Left lung (tissue), 10 donors: ENCODE data around the gene SLC22A5. TPM values are rescaled to one million over a fixed set of nuclear protein-coding genes. Genes with fewer than 3 reads are reported as not detected.
A peak's percentile ranks its signal among the peaks of the same experiment; 100 is the strongest.

Experiments used
- ATAC-seq: fragments of 200-7000 bp; cut with Tn5 transposase; one replicate; pipeline ENCODE4 v1.9.1; 2020; ENCODE audit warnings: moderate library complexity
- DNase-seq, 4 donors: peaks; one replicate each; pipeline ENCODE4 v3.0.0-alpha.2; 2013 to 2020
- H3K27ac ChIP-seq, 2 donors: fragments of 200-600 bp; sonication (generic) in 1 of 2; one replicate each; pipeline versions ENCODE4 v1.5.0 to v1.8.0; 2020 to 2021
- H3K27me3 ChIP-seq, 2 donors: fragments of 200-600 bp; sonication (generic) in 1 of 2; one replicate each; pipeline versions ENCODE4 v1.5.0 to v1.8.0; 2020 to 2021
- H3K36me3 ChIP-seq, 2 donors: fragments of 200-600 bp; sonication (generic) in 1 of 2; one replicate each; pipeline versions ENCODE4 v1.5.0 to v1.8.0; 2020 to 2021
- H3K4me1 ChIP-seq, 2 donors: fragments of 200-600 bp; one replicate each; pipeline ENCODE4 v1.8.0; 2021
- H3K4me3 ChIP-seq, 2 donors: fragments of 200-600 bp; sonication (generic) in 1 of 2; one replicate each; pipeline versions ENCODE4 v1.5.0 to v1.8.0; 2020 to 2021; ENCODE audit warnings: mild to moderate bottlenecking in 1 of 2
- H3K9me3 ChIP-seq, 2 donors: fragments of 200-600 bp; sonication (generic) in 1 of 2; one replicate each; pipeline versions ENCODE4 v1.5.0 to v1.8.0; 2020 to 2021
- CTCF ChIP-seq, 2 donors: fragments of 200-600 bp; sonication (generic) in 1 of 2; IDR thresholded peaks; one replicate each; pipeline versions ENCODE4 v1.5.0 to v1.8.0; 2021; ENCODE audit warnings: antibody characterized with exemption in 2 of 2
- intact Hi-C, 2 donors: fragments of 100-400 bp; cut with DNase I; formaldehyde crosslinking; loops; one replicate each; pipeline versions ENCODE4 v1.11.2 to v1.14.2; 2022
- polyA plus RNA-seq, 6 donors: library from polyadenylated mRNA; unstranded; fragments of 120-200 nt; gene quantifications; one replicate each; pipeline ENCODE4 v1.2.1, GENCODE V29; 2013; ENCODE audit not compliant: insufficient read length in 6 of 6
- total RNA-seq, 2 donors: library from RNA; stranded (reverse); fragmentation: NEBNext Ultra II Directional; extraction: Animal tissue kit (Norgen Biotek cat#: 25700); gene quantifications; one replicate each; pipeline ENCODE4 v1.2.1, GENCODE V29; 2021
- donor health status: DM: no; HTN: yes; CAD: no.
- donor health status: DM: no; HTN: no; CAD: no.

Gene SLC22A5
- total and polyA plus RNA-seq, 8 donors = 9.5 to 17.6 (median 14.2) TPM

GRCh38 chr5:132386644-132387286 lies 17.3 kb downstream of the SLC22A5 start:
- Histone ChIP-seq H3K4me1 (peaks cover 27 to 54% of the 10 kb centered on the region in 2 donors), H3K27me3 (no peaks in the 10 kb centered on the region), H3K36me3 (peaks cover 0 to 7% of the 10 kb centered on the region in 2 donors), H3K9me3 (no peaks in the 10 kb centered on the region), H3K4me3 (no peak overlapping the region), H3K27ac (peak overlapping the region; percentile 87 to 92)
- intact Hi-C loops = loop anchor here in 1 of 2 donors (5.0 kb wide), 1 partner anchor 116 kb away; no protein-coding TSS in a partner anchor
- ATAC-seq (peak; percentile 84), DNase-seq (peak; percentile 48 to 90 (median 78))
- TF ChIP-seq CTCF (IDR thresholded peaks at IDR 0.05) = peak; percentile 63 to 88

- Histone ChIP-seq H3K9me3 (no peaks in the 10 kb centered on the region), H3K4me1 (peaks cover 27 to 54% of the 10 kb centered on the region in 2 donors), H3K27ac (peak overlapping the region; percentile 87 to 92), H3K27me3 (no peaks in the 10 kb centered on the region), H3K36me3 (peaks cover 0 to 12% of the 10 kb centered on the region in 2 donors), H3K4me3 (peak overlapping the region in 1 of 2 donors; percentile 2)
- DNase-seq (peak in 2 of 4 donors; percentile 70 to 71), ATAC-seq (peak; percentile 86)
- peak in 1 of 2 donors; percentile 18 for TF ChIP-seq CTCF (IDR thresholded peaks at IDR 0.05)
- intact Hi-C loops = loop anchor here in 1 of 2 donors (5.0 kb wide), 1 partner anchor 115 kb away; no protein-coding TSS in a partner anchor
Measured at GRCh38 chr5:132387640-132388117, 18.2 kb downstream of the SLC22A5 start.

- Histone ChIP-seq H3K27ac (peak overlapping the region; percentile 87 to 92), H3K4me1 (peaks cover 27 to 54% of the 10 kb centered on the region in 2 donors), H3K4me3 (no peak overlapping the region), H3K9me3 (no peaks in the 10 kb centered on the region), H3K36me3 (peaks cover 0 to 20% of the 10 kb centered on the region in 2 donors), H3K27me3 (no peaks in the 10 kb centered on the region)
- ATAC-seq (peak; percentile 10), DNase-seq (no peak)
- intact Hi-C loops = loop anchor here in 1 of 2 donors (5.0 kb wide), 1 partner anchor 114 kb away; no protein-coding TSS in a partner anchor
- TF ChIP-seq CTCF (IDR thresholded peaks at IDR 0.05) = no peak
Measured at GRCh38 chr5:132388244-132389050, 18.9 kb downstream of the SLC22A5 start.

- Histone ChIP-seq H3K9me3 (no peaks in the 10 kb centered on the region), H3K4me1 (peaks cover 27 to 54% of the 10 kb centered on the region in 2 donors), H3K36me3 (peaks cover 0 to 22% of the 10 kb centered on the region in 2 donors), H3K4me3 (no peak overlapping the region), H3K27ac (peak overlapping the region; percentile 87 to 92), H3K27me3 (no peaks in the 10 kb centered on the region)
- no peak for TF ChIP-seq CTCF (IDR thresholded peaks at IDR 0.05)
- intact Hi-C loops = loop anchor here in 1 of 2 donors (5.0 kb wide), 1 partner anchor 113 kb away; no protein-coding TSS in a partner anchor
- ATAC-seq = no peak
- no peak for DNase-seq
Measured at GRCh38 chr5:132389051-132389331, 19.5 kb downstream of the SLC22A5 start.
